Dendritic cell treated with granulocyte-macrophage colony-stimulating factor and Interleukin-4, amounts not matched to agents 40 ng/mL and 50 ng/mL, for 4 days (primary cell): Measurements from ENCODE around the gene P2RY11.

Experiments
- H3K27ac Mint-ChIP-seq: one replicate; pipeline ENCODE4 v1.8.0; 2022; ENCODE audit warnings: mild to moderate bottlenecking, mixed read lengths
- H3K27me3 Mint-ChIP-seq: one replicate; pipeline ENCODE4 v1.8.0; 2022; ENCODE audit warnings: mild to moderate bottlenecking, mixed read lengths
- H3K36me3 Mint-ChIP-seq: one replicate; pipeline ENCODE4 v1.8.0; 2022; ENCODE audit warnings: low read depth, mixed read lengths
- H3K4me1 Mint-ChIP-seq: one replicate; pipeline ENCODE4 v1.8.0; 2022; ENCODE audit warnings: low read depth, mixed read lengths
- H3K4me3 Mint-ChIP-seq: one replicate; pipeline ENCODE4 v1.8.0; 2022; ENCODE audit warnings: mild to moderate bottlenecking, moderate library complexity, mixed read lengths
- H3K9me3 Mint-ChIP-seq: one replicate; pipeline ENCODE4 v1.8.0; 2022; ENCODE audit warnings: mixed read lengths
- intact Hi-C: fragments of 100-400 bp; cut with micrococcal nuclease; formaldehyde crosslinking; loops from one replicate; pipeline ENCODE4 v1.15.0; 2022

The P2RY11 gene

GRCh38 chr19:10134040-10134439, 22.5 kb downstream of the P2RY11 start:
- Mint-ChIP-seq H3K27ac (peak overlapping the region; percentile 95), H3K9me3 (peaks cover 9% of the 10 kb centered on the region), H3K4me3 (no peak overlapping the region), H3K27me3 (no peaks in the 10 kb centered on the region), H3K4me1 (peaks cover 77% of the 10 kb centered on the region), H3K36me3 (peaks cover 100% of the 10 kb centered on the region)
- intact Hi-C loops, result loop anchor here (2.0 kb wide), 1 partner anchor 13 kb away; no protein-coding TSS in a partner anchor

- intact Hi-C loops, result loop anchor here (2.0 kb wide), 1 partner anchor 15 kb away; no protein-coding TSS in a partner anchor
- H3K4me1 Mint-ChIP-seq, result peaks cover 83% of the 10 kb centered on the region
- H3K36me3 Mint-ChIP-seq, result peaks cover 100% of the 10 kb centered on the region
- no peaks in the 10 kb centered on the region for H3K27me3 Mint-ChIP-seq
- peak overlapping the region; percentile 77 for H3K4me3 Mint-ChIP-seq
- peaks cover 9% of the 10 kb centered on the region for H3K9me3 Mint-ChIP-seq
- peak overlapping the region; percentile 95 for H3K27ac Mint-ChIP-seq
These were observed 24.2 kb downstream of the P2RY11 start for GRCh38 chr19:10135551-10136334.

- H3K4me3 Mint-ChIP-seq, result peak overlapping the region; percentile 77
These were observed 25.4 kb downstream of the P2RY11 start for GRCh38 chr19:10136936-10137335.

GRCh38 chr19:10137751-10138682, 26.5 kb downstream of the P2RY11 start:
- intact Hi-C loops, result no loop called here
- H3K4me3 Mint-ChIP-seq, result peak overlapping the region; percentile 77
- H3K4me1 Mint-ChIP-seq, result peaks cover 68% of the 10 kb centered on the region
- peaks cover 100% of the 10 kb centered on the region for H3K36me3 Mint-ChIP-seq
- H3K27me3 Mint-ChIP-seq, result no peaks in the 10 kb centered on the region
- H3K9me3 Mint-ChIP-seq, result peaks cover 3% of the 10 kb centered on the region
- H3K27ac Mint-ChIP-seq, result peak overlapping the region; percentile 95

More at GRCh38 chr19:10136936-10137335, 25.4 kb downstream of the P2RY11 start:
- Mint-ChIP-seq H3K9me3 (peaks cover 9% of the 10 kb centered on the region), H3K27ac (peak overlapping the region; percentile 95), H3K36me3 (peaks cover 100% of the 10 kb centered on the region), H3K27me3 (no peaks in the 10 kb centered on the region), H3K4me1 (peaks cover 75% of the 10 kb centered on the region)
- intact Hi-C loops, result no loop called here

GRCh38 chr19:10138879-10139795, 27.6 kb downstream of the P2RY11 start:
- Mint-ChIP-seq H3K27ac (peak overlapping the region; percentile 88), H3K27me3 (no peaks in the 10 kb centered on the region), H3K36me3 (peaks cover 100% of the 10 kb centered on the region), H3K4me1 (peaks cover 57% of the 10 kb centered on the region), H3K4me3 (peak overlapping the region; percentile 45), H3K9me3 (no peaks in the 10 kb centered on the region)
- intact Hi-C loops, result no loop called here

GRCh38 chr19:10139952-10140351, 28.5 kb downstream of the P2RY11 start:
- Mint-ChIP-seq H3K4me1 (peaks cover 55% of the 10 kb centered on the region), H3K36me3 (peaks cover 100% of the 10 kb centered on the region)

GRCh38 chr19:10141479-10141878, 30.0 kb downstream of the P2RY11 start:
- Mint-ChIP-seq H3K9me3 (no peaks in the 10 kb centered on the region), H3K27ac (peak overlapping the region; percentile 63), H3K27me3 (no peaks in the 10 kb centered on the region), H3K36me3 (peaks cover 100% of the 10 kb centered on the region), H3K4me1 (peaks cover 58% of the 10 kb centered on the region), H3K4me3 (no peak overlapping the region)
- intact Hi-C loops, result no loop called here

More at GRCh38 chr19:10139952-10140351, 28.5 kb downstream of the P2RY11 start:
- peak overlapping the region; percentile 88 for H3K27ac Mint-ChIP-seq
- intact Hi-C loops, result no loop called here
- no peaks in the 10 kb centered on the region for H3K9me3 Mint-ChIP-seq
- no peaks in the 10 kb centered on the region for H3K27me3 Mint-ChIP-seq
- no peak overlapping the region for H3K4me3 Mint-ChIP-seq

- intact Hi-C loops, result no loop called here
- Mint-ChIP-seq H3K36me3 (peaks cover 100% of the 10 kb centered on the region), H3K9me3 (no peaks in the 10 kb centered on the region), H3K4me3 (no peak overlapping the region), H3K27me3 (no peaks in the 10 kb centered on the region), H3K27ac (peak overlapping the region; percentile 63), H3K4me1 (peaks cover 55% of the 10 kb centered on the region)
These were observed 30.5 kb downstream of the P2RY11 start for GRCh38 chr19:10141973-10142372.

- intact Hi-C loops, result no loop called here
- Mint-ChIP-seq H3K4me3 (no peak overlapping the region), H3K27me3 (no peaks in the 10 kb centered on the region), H3K9me3 (no peaks in the 10 kb centered on the region), H3K27ac (peak overlapping the region; percentile 83), H3K4me1 (peaks cover 47% of the 10 kb centered on the region), H3K36me3 (peaks cover 100% of the 10 kb centered on the region)
These were observed 31.3 kb downstream of the P2RY11 start for GRCh38 chr19:10142701-10143375.

GRCh38 chr19:10143681-10144080, 32.2 kb downstream of the P2RY11 start:
- Mint-ChIP-seq H3K36me3 (peaks cover 100% of the 10 kb centered on the region), H3K27me3 (no peaks in the 10 kb centered on the region), H3K9me3 (no peaks in the 10 kb centered on the region), H3K4me1 (peaks cover 38% of the 10 kb centered on the region), H3K4me3 (no peak overlapping the region), H3K27ac (peak overlapping the region; percentile 83)
- intact Hi-C loops, result no loop called here

- peaks cover 100% of the 10 kb centered on the region for H3K36me3 Mint-ChIP-seq
- H3K27ac Mint-ChIP-seq, result peak overlapping the region; percentile 83
- no peak overlapping the region for H3K4me3 Mint-ChIP-seq
These were observed 32.9 kb downstream of the P2RY11 start for GRCh38 chr19:10144361-10144760.

GRCh38 chr19:10145031-10145430, 33.5 kb downstream of the P2RY11 start:
- peaks cover 100% of the 10 kb centered on the region for H3K36me3 Mint-ChIP-seq
- no peak overlapping the region for H3K4me3 Mint-ChIP-seq
- H3K4me1 Mint-ChIP-seq, result peaks cover 25% of the 10 kb centered on the region
- intact Hi-C loops, result no loop called here
- H3K27ac Mint-ChIP-seq, result peak overlapping the region; percentile 83
- H3K9me3 Mint-ChIP-seq, result no peaks in the 10 kb centered on the region
- H3K27me3 Mint-ChIP-seq, result no peaks in the 10 kb centered on the region

More at GRCh38 chr19:10144361-10144760, 32.9 kb downstream of the P2RY11 start:
- Mint-ChIP-seq H3K9me3 (no peaks in the 10 kb centered on the region), H3K27me3 (no peaks in the 10 kb centered on the region), H3K4me1 (peaks cover 32% of the 10 kb centered on the region)
- intact Hi-C loops, result no loop called here

- Mint-ChIP-seq H3K27me3 (no peaks in the 10 kb centered on the region), H3K4me3 (no peak overlapping the region), H3K9me3 (no peaks in the 10 kb centered on the region), H3K27ac (peak overlapping the region; percentile 83), H3K36me3 (peaks cover 100% of the 10 kb centered on the region), H3K4me1 (peaks cover 29% of the 10 kb centered on the region)
- intact Hi-C loops, result no loop called here
These were observed 34.6 kb downstream of the P2RY11 start for GRCh38 chr19:10146142-10146541.
